MCF 10A (cell line): ENCODE measurements around the gene RIPK4. TPM values are rescaled to one million over a fixed set of nuclear protein-coding genes. Genes with fewer than 3 reads are reported as not detected.

Source experiments
- BruUV-seq: library from RNA; stranded (reverse); fragments of 400-500 nt; replicated peaks from 2 replicates; lab custom pipeline; 2021; lab: Mats Ljungman, UMichigan
- CTCF ChIA-PET: fragments of 300-600 bp; sonication (Branson Sonifier 250); formaldehyde crosslinking; extraction: SDS; loops from one replicate; lab custom pipeline; 2021; ENCODE audit warnings: antibody characterized with exemption, inconsistent platforms; lab: Yijun Ruan, JAX
- POLR2A ChIA-PET: fragments of 300-600, 350-650 bp; sonication (Branson Sonifier 250); formaldehyde crosslinking; extraction: SDS; loops from one replicate; lab custom pipeline; 2020; ENCODE audit warnings: antibody characterized with exemption, inconsistent platforms; lab: Yijun Ruan, JAX
- DNase-seq: peaks from one replicate; pipeline ENCODE4 v3.0.0-alpha.2; 2018; ENCODE audit not compliant: unreplicated experiment
- H3K27ac Mint-ChIP-seq: one replicate; pipeline ENCODE4 v1.8.0; 2022; ENCODE audit warnings: mild to moderate bottlenecking, low read depth, mixed read lengths; ENCODE audit not compliant: unreplicated experiment
- H3K27me3 Mint-ChIP-seq: one replicate; pipeline ENCODE4 v1.8.0; 2022; ENCODE audit warnings: mixed read lengths; ENCODE audit not compliant: insufficient read depth, unreplicated experiment
- H3K36me3 Mint-ChIP-seq: one replicate; pipeline ENCODE4 v1.8.0; 2022; ENCODE audit warnings: mild to moderate bottlenecking, moderate library complexity, mixed read lengths; ENCODE audit not compliant: insufficient read depth, unreplicated experiment
- H3K4me1 Mint-ChIP-seq: one replicate; pipeline ENCODE4 v1.8.0; 2022; ENCODE audit warnings: mixed read lengths; ENCODE audit not compliant: insufficient read depth, unreplicated experiment
- H3K4me3 Mint-ChIP-seq: one replicate; pipeline ENCODE4 v1.8.0; 2022; ENCODE audit warnings: mild to moderate bottlenecking, moderate library complexity, mixed read lengths; ENCODE audit not compliant: unreplicated experiment
- H3K9me3 Mint-ChIP-seq: one replicate; pipeline ENCODE4 v1.8.0; 2022; ENCODE audit warnings: mixed read lengths; ENCODE audit not compliant: unreplicated experiment
- CTCF ChIP-seq: fragments of 200-600 bp; IDR thresholded peaks from one replicate; pipeline ENCODE4 v1.8.0; 2022; ENCODE audit warnings: antibody characterized with exemption, mild to moderate bottlenecking; ENCODE audit not compliant: unreplicated experiment
- intact Hi-C: fragments of 100-400 bp; cut with micrococcal nuclease; formaldehyde crosslinking; loops from 2 replicates; pipeline ENCODE4 v1.14.1; 2022
- total RNA-seq: library from RNA; stranded (reverse); gene quantifications from 2 replicates; pipeline ENCODE4 v1.2.3, GENCODE V29; 2022

RIPK4 gene
- total RNA-seq, 1 experiment from 2014 or later, result 22.3 TPM

DNA sequence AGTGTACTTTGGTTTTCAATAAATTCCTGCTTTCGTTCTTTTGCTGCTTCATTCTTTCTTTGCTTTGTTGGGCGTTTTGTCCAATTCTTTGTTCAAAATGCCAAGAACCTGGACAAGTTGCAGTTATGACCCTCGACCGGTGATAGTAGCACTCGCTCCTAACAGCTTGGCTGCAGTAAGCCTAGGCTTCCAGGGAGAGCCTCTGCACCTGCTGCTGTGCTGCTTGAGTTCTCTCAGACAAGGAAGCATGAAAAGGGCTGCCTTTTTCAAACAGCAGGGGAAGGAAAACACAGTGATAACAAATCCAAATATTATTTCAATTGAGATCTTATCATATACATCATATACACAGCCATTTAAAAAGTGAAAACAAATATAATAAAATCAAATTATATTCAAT is 12.8 kb upstream of the RIPK4 start:
- Mint-ChIP-seq H3K9me3 (no peaks in the 10 kb centered on the region), H3K4me1 (peaks cover 32% of the 10 kb centered on the region)

DNA sequence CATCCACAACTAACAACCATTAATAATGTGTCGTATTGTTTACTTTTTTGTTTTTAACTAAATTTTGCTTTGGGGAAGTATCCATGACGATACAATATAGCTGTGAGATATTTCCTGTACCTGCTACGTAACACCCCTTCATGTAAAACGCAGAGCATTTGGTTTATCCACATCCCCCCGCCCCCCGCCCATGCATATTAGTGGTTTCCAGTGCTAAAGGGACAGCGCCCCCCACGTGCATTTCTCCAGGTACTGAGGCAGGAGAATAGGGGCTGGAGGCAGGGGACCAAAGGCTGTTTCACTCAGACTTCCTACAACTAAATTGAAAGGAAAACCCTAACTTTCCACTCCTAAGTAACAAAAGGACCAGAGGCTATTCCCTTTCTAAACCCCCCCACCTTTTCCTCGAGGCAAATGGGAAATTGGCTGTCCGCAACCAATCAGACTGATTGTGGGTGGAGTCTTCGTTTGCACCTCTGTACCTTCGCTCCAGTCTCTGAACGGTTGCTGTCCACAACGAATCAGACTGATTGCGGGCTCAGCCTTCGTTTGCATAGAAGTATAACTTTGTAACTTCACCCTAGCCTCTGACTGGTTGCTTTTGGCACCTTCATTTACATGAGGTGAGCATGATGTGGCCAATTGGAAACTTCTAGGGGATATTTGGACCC is 12.2 kb upstream of the RIPK4 start:
- POLR2A ChIA-PET, result interaction anchor here (0.7 to 6.4 kb wide), 8 partner anchors 8 to 496 kb away, joined by 3 to 98 read pairs (median 8); partner anchors contain the start of gene RIPK4
- Mint-ChIP-seq H3K4me1 (peaks cover 28% of the 10 kb centered on the region), H3K36me3 (no peaks in the 10 kb centered on the region), H3K9me3 (no peaks in the 10 kb centered on the region), H3K27me3 (no peaks in the 10 kb centered on the region), H3K4me3 (no peak overlapping the region), H3K27ac (no peak overlapping the region)
- BruUV-seq, result no TSS peak
- DNase-seq, result no peak
- TF ChIP-seq CTCF, result no peak
- intact Hi-C loops, result loop anchor here (1.0 to 10.0 kb wide), 3 partner anchors 38 to 494 kb away; no protein-coding TSS in a partner anchor
- CTCF ChIA-PET, result interaction anchor here (0.6 to 5.3 kb wide), 19 partner anchors 8 to 496 kb away, joined by 3 to 106 read pairs (median 5); no protein-coding TSS in a partner anchor

More for the DNA sequence above, 12.8 kb upstream of the RIPK4 start:
- Mint-ChIP-seq H3K4me3 (no peak overlapping the region), H3K36me3 (no peaks in the 10 kb centered on the region), H3K27ac (no peak overlapping the region), H3K27me3 (no peaks in the 10 kb centered on the region)
- no TSS peak for BruUV-seq
- TF ChIP-seq CTCF, result no peak
- ChIA-PET CTCF (interaction anchor here (0.5 to 2.2 kb wide), 3 partner anchors 37 to 1210 kb away, joined by 3 to 14 read pairs (median 9); no protein-coding TSS in a partner anchor), POLR2A (no interaction called here)
- DNase-seq, result no peak
- intact Hi-C loops, result loop anchor here (10.0 kb wide), 1 partner anchor 495 kb away; no protein-coding TSS in a partner anchor

GRCh38 chr21:41777951-41778815 is 11.3 kb upstream of the RIPK4 start:
- peak overlapping the region; percentile 21 for H3K27ac Mint-ChIP-seq
- no peak overlapping the region for H3K4me3 Mint-ChIP-seq
- POLR2A ChIA-PET, result interaction anchor here (0.6 to 6.4 kb wide), 11 partner anchors 8 to 495 kb away, joined by 3 to 98 read pairs (median 5); partner anchors contain the start of gene RIPK4

More at GRCh38 chr21:41777951-41778815, 11.3 kb upstream of the RIPK4 start:
- no peaks in the 10 kb centered on the region for H3K9me3 Mint-ChIP-seq
- H3K4me1 Mint-ChIP-seq, result peaks cover 19% of the 10 kb centered on the region
- intact Hi-C loops, result loop anchor here (1.0 to 10.0 kb wide), 3 partner anchors 39 to 493 kb away; no protein-coding TSS in a partner anchor
- no peaks in the 10 kb centered on the region for H3K27me3 Mint-ChIP-seq
- CTCF ChIA-PET, result interaction anchor here (0.6 to 5.3 kb wide), 22 partner anchors 8 to 581 kb away, joined by 3 to 106 read pairs (median 4); no protein-coding TSS in a partner anchor
- no peaks in the 10 kb centered on the region for H3K36me3 Mint-ChIP-seq
- BruUV-seq, result no TSS peak
- DNase-seq, result peak; percentile 94
- TF ChIP-seq CTCF, result peak; percentile 96
